OCI-LY3 (cell line): Measurements from ENCODE around the gene TAF1D.
A peak's percentile ranks its signal among the peaks of the same experiment; 100 is the strongest.

ENCODE experiments used
- H2AFZ ChIP-seq: fragments of 200-600, 300-600 bp; shearing (Covaris generic); 2 replicates; pipeline ENCODE4 v1.6.0; 2014; ENCODE audit warnings: antibody characterized with exemption, low read depth, low read length
- H3K27ac ChIP-seq: fragments of 200-600, 300-600 bp; sonication (generic); 2 replicates; pipeline ENCODE4 v1.5.1; 2014; ENCODE audit warnings: mild to moderate bottlenecking, low read length, moderate library complexity, mixed read lengths
- H3K27me3 ChIP-seq: fragments of 200-600, 300-600 bp; sonication (generic); 2 replicates; pipeline ENCODE4 v1.6.1; 2014; ENCODE audit warnings: low read depth, low read length, mixed read lengths
- H3K36me3 ChIP-seq: fragments of 200-600, 300-600 bp; sonication (generic); replicated peaks from 2 replicates; pipeline ENCODE3; 2014; ENCODE audit warnings: low read depth, low read length, mixed read lengths
- H3K4me1 ChIP-seq: fragments of 300-600, 200-600 bp; sonication (generic); 2 replicates; pipeline ENCODE4 v1.6.1; 2014; ENCODE audit warnings: low read length, mixed read lengths
- H3K4me2 ChIP-seq: fragments of 200-600, 300-600 bp; sonication (generic); 2 replicates; pipeline ENCODE4 v1.6.1; 2014; ENCODE audit warnings: low read length, mixed read lengths
- H3K4me3 ChIP-seq: fragments of 300-600, 200-600 bp; sonication (generic); 2 replicates; pipeline ENCODE4 v1.5.1; 2014; ENCODE audit warnings: antibody characterized with exemption, mild to moderate bottlenecking, low read length, moderate library complexity
- H3K79me2 ChIP-seq: fragments of 300-600, 200-600 bp; shearing (Covaris generic); 2 replicates; pipeline ENCODE4 v1.6.1; 2014; ENCODE audit warnings: mild to moderate bottlenecking, low read length, mixed read lengths
- H3K9ac ChIP-seq: fragments of 300-600, 200-600 bp; shearing (Covaris generic); 2 replicates; pipeline ENCODE4 v1.6.0; 2014; ENCODE audit warnings: mild to moderate bottlenecking, low read length, moderate library complexity
- H3K9me3 ChIP-seq: fragments of 200-600, 300-600 bp; shearing (Covaris generic); 2 replicates; pipeline ENCODE4 v1.6.1; 2014; ENCODE audit warnings: low read length, mixed read lengths; ENCODE audit not compliant: insufficient read depth
- H4K20me1 ChIP-seq: fragments of 200-600, 300-600 bp; sonication (generic); 2 replicates; pipeline ENCODE4 v1.6.1; 2016; ENCODE audit warnings: low read length, mixed read lengths; ENCODE audit not compliant: insufficient read depth
- EZH2phosphoT487 ChIP-seq: fragments of 200-600 bp; shearing (Covaris generic); IDR thresholded peaks from 2 replicates; pipeline ENCODE4 v1.6.1; 2018; ENCODE audit warnings: antibody characterized with exemption, mixed run types, low read depth
- TF ChIP-seq, protein P1 (sequence below): fragments of 200-600, 300-600 bp; sonication (generic); IDR thresholded peaks from 2 replicates; pipeline ENCODE4 v1.5.1; 2014; ENCODE audit warnings: antibody characterized with exemption, low read length, low read depth

The TAF1D gene

GRCh38 chr11:93718057-93718563, 23.2 kb downstream of the TAF1D start:
- Histone ChIP-seq H3K9ac (no peak overlapping the region), H3K79me2 (peaks cover 34% of the 10 kb centered on the region), H2AFZ (no peak overlapping the region), H3K4me1 (peaks cover 16% of the 10 kb centered on the region), H4K20me1 (no peaks in the 10 kb centered on the region), H3K4me2 (peak overlapping the region; percentile 37), H3K27ac (peak overlapping the region; percentile 68), H3K36me3 (peaks cover 67% of the 10 kb centered on the region), H3K9me3 (no peaks in the 10 kb centered on the region), H3K4me3 (no peak overlapping the region), H3K27me3 (no peaks in the 10 kb centered on the region)
- TF ChIP-seq, protein P1, sequence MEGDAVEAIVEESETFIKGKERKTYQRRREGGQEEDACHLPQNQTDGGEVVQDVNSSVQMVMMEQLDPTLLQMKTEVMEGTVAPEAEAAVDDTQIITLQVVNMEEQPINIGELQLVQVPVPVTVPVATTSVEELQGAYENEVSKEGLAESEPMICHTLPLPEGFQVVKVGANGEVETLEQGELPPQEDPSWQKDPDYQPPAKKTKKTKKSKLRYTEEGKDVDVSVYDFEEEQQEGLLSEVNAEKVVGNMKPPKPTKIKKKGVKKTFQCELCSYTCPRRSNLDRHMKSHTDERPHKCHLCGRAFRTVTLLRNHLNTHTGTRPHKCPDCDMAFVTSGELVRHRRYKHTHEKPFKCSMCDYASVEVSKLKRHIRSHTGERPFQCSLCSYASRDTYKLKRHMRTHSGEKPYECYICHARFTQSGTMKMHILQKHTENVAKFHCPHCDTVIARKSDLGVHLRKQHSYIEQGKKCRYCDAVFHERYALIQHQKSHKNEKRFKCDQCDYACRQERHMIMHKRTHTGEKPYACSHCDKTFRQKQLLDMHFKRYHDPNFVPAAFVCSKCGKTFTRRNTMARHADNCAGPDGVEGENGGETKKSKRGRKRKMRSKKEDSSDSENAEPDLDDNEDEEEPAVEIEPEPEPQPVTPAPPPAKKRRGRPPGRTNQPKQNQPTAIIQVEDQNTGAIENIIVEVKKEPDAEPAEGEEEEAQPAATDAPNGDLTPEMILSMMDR = no peak
- no peak for TF ChIP-seq EZH2phosphoT487

GRCh38 chr11:93717501-93717900, 23.8 kb downstream of the TAF1D start:
- Histone ChIP-seq H3K4me1 (peaks cover 16% of the 10 kb centered on the region), H3K9me3 (no peaks in the 10 kb centered on the region), H4K20me1 (no peaks in the 10 kb centered on the region), H3K9ac (no peak overlapping the region), H3K4me3 (no peak overlapping the region), H3K27ac (peak overlapping the region; percentile 68), H2AFZ (no peak overlapping the region), H3K36me3 (peaks cover 69% of the 10 kb centered on the region), H3K4me2 (peak overlapping the region; percentile 37; the same call in 1 of the 2 replicates), H3K79me2 (peaks cover 39% of the 10 kb centered on the region), H3K27me3 (no peaks in the 10 kb centered on the region)
- TF ChIP-seq, protein P1 = no peak
- no peak for TF ChIP-seq EZH2phosphoT487

DNA sequence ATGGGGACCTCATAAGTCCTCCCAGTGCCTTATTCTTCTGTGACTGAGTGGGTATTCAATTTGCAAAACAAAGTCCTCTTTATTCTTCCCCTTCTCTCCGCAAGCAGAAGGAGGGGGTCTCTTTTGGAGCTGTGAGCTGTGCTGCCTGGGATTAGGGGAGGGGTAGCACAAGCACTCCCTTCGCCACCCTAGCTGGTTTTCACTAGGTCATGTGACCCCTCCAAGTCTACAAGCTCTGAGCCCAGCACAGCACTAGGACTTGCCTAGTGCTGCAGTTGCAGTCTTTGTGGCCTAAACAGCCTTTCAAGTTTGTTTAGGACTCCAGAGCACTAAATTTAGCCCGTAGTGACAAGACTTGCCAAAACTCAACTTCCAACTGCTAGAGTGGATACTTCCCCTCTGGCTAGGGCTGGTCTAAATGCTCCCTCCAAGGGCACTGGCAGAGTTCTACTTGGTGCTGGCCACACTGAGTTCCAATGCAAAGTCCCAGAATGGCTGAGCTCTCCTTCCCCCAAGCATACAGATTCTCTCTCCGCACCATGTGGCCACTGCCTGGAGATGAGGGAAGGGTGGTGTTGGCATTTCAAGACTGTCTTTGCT, 25.4 kb downstream of the TAF1D start:
- no peak for TF ChIP-seq EZH2phosphoT487
- TF ChIP-seq, protein P1 = no peak
- H2AFZ ChIP-seq = no peak overlapping the region
- peaks cover 53% of the 10 kb centered on the region for H3K79me2 ChIP-seq
- no peak overlapping the region for H3K9ac ChIP-seq
- no peak overlapping the region for H3K4me3 ChIP-seq
- H4K20me1 ChIP-seq = no peaks in the 10 kb centered on the region
- H3K4me1 ChIP-seq = peaks cover 16% of the 10 kb centered on the region
- no peaks in the 10 kb centered on the region for H3K9me3 ChIP-seq
- no peaks in the 10 kb centered on the region for H3K27me3 ChIP-seq
- no peak overlapping the region for H3K4me2 ChIP-seq
- H3K27ac ChIP-seq = no peak overlapping the region
- peaks cover 64% of the 10 kb centered on the region for H3K36me3 ChIP-seq

- H3K79me2 ChIP-seq = peaks cover 67% of the 10 kb centered on the region
Observed at GRCh38 chr11:93712678-93713077, 28.6 kb downstream of the TAF1D start.

More at GRCh38 chr11:93712678-93713077, 28.6 kb downstream of the TAF1D start:
- Histone ChIP-seq H3K27me3 (no peaks in the 10 kb centered on the region), H3K9me3 (peaks cover 6% of the 10 kb centered on the region; the same call in 1 of the 2 replicates), H4K20me1 (no peaks in the 10 kb centered on the region), H3K4me1 (peaks cover 6% of the 10 kb centered on the region), H3K27ac (no peak overlapping the region), H3K4me3 (no peak overlapping the region), H3K4me2 (no peak overlapping the region), H2AFZ (no peak overlapping the region), H3K9ac (no peak overlapping the region), H3K36me3 (peaks cover 82% of the 10 kb centered on the region)
- no peak for TF ChIP-seq EZH2phosphoT487
- TF ChIP-seq, protein P1 = no peak
